Measurements from ENCODE around the gene COBL. TPM values are rescaled to one million over a fixed set of nuclear protein-coding genes. Genes with fewer than 3 reads are reported as not detected.
A peak's percentile ranks its signal among the peaks of the same experiment; 100 is the strongest.

COBL gene
- total and polyA plus RNA-seq, 2 of the 8 experiments (the other 6 are each of a cell fraction or from before 2014, with no cell fraction given), result 13.8 to 40.4 TPM

DNA sequence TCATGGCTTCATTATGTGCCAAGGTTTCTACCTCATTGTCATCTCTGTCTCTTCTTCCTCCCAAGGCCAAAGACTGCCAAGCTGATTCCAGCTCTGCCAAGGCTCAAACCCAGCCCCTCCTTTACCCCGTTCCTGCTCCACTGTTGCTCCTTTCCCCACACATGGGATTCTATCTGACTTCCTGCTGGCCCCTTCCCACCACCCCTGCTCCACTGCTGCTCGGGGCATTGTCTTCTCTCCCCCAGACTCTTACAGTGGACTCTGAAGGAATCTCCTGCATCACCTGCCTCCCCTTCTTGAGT, 86.3 kb downstream of the COBL start:
- Histone ChIP-seq H2BK5ac (ENCODE audit: low read depth, low read length) (0 out of 2 replicates have a peak overlapping the region, but pooled peaks have one; percentile 19), H3K4me1 (replicated peaks in 1 of 4; ENCODE audit: control insufficient read depth in 3 of 4, insufficient read depth in 4 of 4, low read length in 3 of 4) (peaks cover 5 to 13% (median 8%) of the 10 kb centered on the region in 4 experiments; a peak in 6 of 7 replicates), H4K20me1 (replicated peaks in 1 of 2; ENCODE audit: control insufficient read depth in 1 of 2, insufficient read depth in 2 of 2, low read length in 2 of 2) (peaks cover 0 to 17% of the 10 kb centered on the region in 2 experiments), H3K18ac (ENCODE audit: extremely low read depth, low read length) (no peak overlapping the region), H2AFZ (ENCODE audit: low read length) (no peak overlapping the region), H3K27me3 (replicated peaks in 1 of 4; ENCODE audit: control insufficient read depth in 3 of 4, extremely low read depth in 1 of 4, insufficient read depth in 3 of 4, low read length in 3 of 4) (no peaks in the 10 kb centered on the region; a peak in 1 of 7 replicates), H3K9ac (replicated peaks in 1 of 4; ENCODE audit: extremely low read depth in 1 of 4, low read depth in 3 of 4, low read length in 3 of 4) (no peak overlapping the region; a peak in 1 of 7 replicates), H3K9me3 (ENCODE audit: insufficient read depth in 2 of 2, low read depth in 1 of 2, low read length in 1 of 2) (no peaks in the 10 kb centered on the region), H3K79me1 (ENCODE audit: low read depth, low read length) (peaks cover 20% of the 10 kb centered on the region), H2AK5ac (ENCODE audit: low read depth, low read length) (no peak overlapping the region), H3K36me3 (ENCODE audit: control insufficient read depth in 2 of 4, insufficient read depth in 4 of 4, low read length in 3 of 4) (no peaks in the 10 kb centered on the region), H4K8ac (ENCODE audit: extremely low read depth, insufficient read depth, low read length) (no peak overlapping the region), H2BK12ac (ENCODE audit: low read depth, low read length) (no peak overlapping the region), H3K23me2 (ENCODE audit: low read depth, low read length) (no peaks in the 10 kb centered on the region), H3K23ac (ENCODE audit: insufficient read length) (no peak overlapping the region), H2BK15ac (ENCODE audit: low read length) (no peak overlapping the region), H2BK20ac (ENCODE audit: low read length) (no peak overlapping the region), H3K79me2 (ENCODE audit: control insufficient read depth in 1 of 2, insufficient read depth in 2 of 2, low read length in 2 of 2) (peaks cover 0 to 29% of the 10 kb centered on the region in 2 experiments; a peak in 1 of 4 replicates), H3K14ac (ENCODE audit: insufficient read length) (no peak overlapping the region), H4K5ac (ENCODE audit: insufficient read length, low read depth, low read length) (no peak overlapping the region), H3K4me3 (ENCODE audit: extremely low read depth in 1 of 4, insufficient read depth in 2 of 4, low read depth in 3 of 4, low read length in 4 of 4) (no peak overlapping the region), H3K56ac (replicated peaks; ENCODE audit: insufficient read length, low read depth, low read length) (no peak overlapping the region), H2BK120ac (replicated peaks; ENCODE audit: low read depth, low read length) (no peak overlapping the region), H3K27ac (ENCODE audit: low read depth, low read length) (no peak overlapping the region), H4K91ac (replicated peaks; ENCODE audit: insufficient read length, low read length) (no peak overlapping the region), H3K4ac (replicated peaks; ENCODE audit: insufficient read length, low read depth, low read length) (no peak overlapping the region), H3K4me2 (ENCODE audit: insufficient read depth in 1 of 2, low read depth in 2 of 2, low read length in 2 of 2) (no peak overlapping the region)
- WGBS, 2 experiments (ENCODE audit: extremely low coverage in 1 of 2, insufficient coverage in 1 of 2, insufficient read length in 1 of 2, insufficient replicate concordance in 2 of 2, low coverage in 1 of 2, low lambda C conversion rate in 2 of 2, missing lambda C conversion rate in 1 of 2), result 94% methylated on average over 2 of the region's 2 CpGs; no CpG with 5 or more reads in 1 of the 2 experiments
- DNase-seq (ENCODE audit: low read depth in 1 of 2, low spot score in 2 of 2), result no peak
- TF ChIP-seq SIX5 (IDR thresholded peaks at IDR 0.05; ENCODE audit: low read depth, low read length) (no peak), SRF (IDR thresholded peaks at IDR 0.05; ENCODE audit: low read depth, low read length) (no peak), SP1 (IDR thresholded peaks at IDR 0.05; ENCODE audit: low read depth, low read length) (no peak)
- ChIA-PET POLR2A (ENCODE audit: partially characterized antibody) (no interaction called here), CTCF (ENCODE audit: partially characterized antibody) (interaction anchor here (0.9 to 9.2 kb wide), 7 partner anchors 13 to 138 kb away, joined by 3 to 176 read pairs (median 4); no protein-coding TSS in a partner anchor)
- no peak for FAIRE-seq
